GM23338 (cell line): Measurements from ENCODE around the gene CMSS1. TPM values are rescaled to one million over a fixed set of nuclear protein-coding genes. Genes with fewer than 3 reads are reported as not detected.

ENCODE experiments used
- ATAC-seq: fragments of 200-7000 bp; cut with Tn5 transposase; 3 replicates; pipeline ENCODE4 v1.9.1; 2020
- DNase-seq: peaks from one replicate; pipeline ENCODE4 v3.0.0-alpha.2; 2015; ENCODE audit warnings: low spot score
- H2AFZ ChIP-seq: fragments of 200-600 bp; sonication (generic); 2 replicates; pipeline ENCODE4 v1.8.0; 2016; ENCODE audit warnings: antibody characterized with exemption, mild to moderate bottlenecking, moderate library complexity
- H3F3A ChIP-seq: fragments of 200-600 bp; sonication (generic); replicated peaks from 2 replicates; pipeline ENCODE4 v1.8.0; 2017; ENCODE audit warnings: antibody characterized with exemption, mixed run types, low read depth
- H3K27ac ChIP-seq: fragments of 200-600 bp; sonication (generic); 2 replicates; pipeline ENCODE4 v1.6.1; 2016; ENCODE audit warnings: low read depth
- H3K27me3 ChIP-seq: fragments of 200-600 bp; sonication (generic); 2 replicates; pipeline ENCODE4 v1.8.0; 2016; ENCODE audit warnings: mild to moderate bottlenecking, mixed run types, moderate library complexity; ENCODE audit not compliant: insufficient read depth
- H3K36me3 ChIP-seq: fragments of 200-600 bp; sonication (generic); 2 replicates; pipeline ENCODE4 v1.8.0; 2016; ENCODE audit warnings: mild to moderate bottlenecking; ENCODE audit not compliant: insufficient read depth
- H3K4me1 ChIP-seq: fragments of 200-600 bp; sonication (generic); 2 replicates; pipeline ENCODE4 v1.8.0; 2016; ENCODE audit warnings: mild to moderate bottlenecking, moderate library complexity; ENCODE audit not compliant: insufficient read depth
- H3K4me2 ChIP-seq: fragments of 200-600 bp; sonication (generic); 2 replicates; pipeline ENCODE4 v1.7.1; 2017; ENCODE audit warnings: mixed run types
- H3K4me3 ChIP-seq: fragments of 200-600 bp; sonication (generic); 2 replicates; pipeline ENCODE4 v1.6.1; 2016; ENCODE audit warnings: mixed run types
- H3K79me2 ChIP-seq: fragments of 200-600 bp; sonication (generic); replicated peaks from 2 replicates; pipeline ENCODE4 v1.8.0; 2017; ENCODE audit warnings: mild to moderate bottlenecking; ENCODE audit not compliant: insufficient read depth
- H3K9me2 ChIP-seq: fragments of 200-600 bp; sonication (generic); 2 replicates; pipeline ENCODE4 v1.8.0; 2017; ENCODE audit not compliant: insufficient read depth
- H4K20me1 ChIP-seq: fragments of 200-600 bp; sonication (generic); replicated peaks from 2 replicates; pipeline ENCODE4 v1.8.0; 2017; ENCODE audit warnings: mild to moderate bottlenecking; ENCODE audit not compliant: insufficient read depth
- H3K27ac Mint-ChIP-seq: 2 replicates; pipeline ENCODE4 v1.8.0; 2020; ENCODE audit warnings: inconsistent platforms, mild to moderate bottlenecking, moderate library complexity, mixed read lengths
- H3K27me3 Mint-ChIP-seq: 3 replicates; pipeline ENCODE4 v1.8.0; 2022; ENCODE audit warnings: low read depth, mild to moderate bottlenecking, moderate library complexity, mixed read lengths, inconsistent platforms; ENCODE audit not compliant: insufficient read depth, poor library complexity
- H3K36me3 Mint-ChIP-seq: 3 replicates; pipeline ENCODE4 v1.8.0; 2021; ENCODE audit warnings: low read depth, mild to moderate bottlenecking, inconsistent platforms, moderate library complexity, mixed read lengths
- H3K4me1 Mint-ChIP-seq: 3 replicates; pipeline ENCODE4 v1.8.0; 2020; ENCODE audit warnings: mild to moderate bottlenecking, inconsistent platforms, mixed read lengths
- H3K4me3 Mint-ChIP-seq: 3 replicates; pipeline ENCODE4 v1.8.0; 2021; ENCODE audit warnings: moderate library complexity, mild to moderate bottlenecking, inconsistent platforms, mixed read lengths
- H3K9me3 Mint-ChIP-seq: 3 replicates; pipeline ENCODE4 v1.8.0; 2020; ENCODE audit warnings: moderate library complexity, mild to moderate bottlenecking, inconsistent platforms, mixed read lengths
- CREB1 ChIP-seq: fragments of 250-450 bp; sonication (Bioruptor Pico); IDR thresholded peaks from 2 replicates; pipeline ENCODE4 v1.5.0; 2020; ENCODE audit warnings: low read depth, mild to moderate bottlenecking, moderate library complexity
- ETS1 ChIP-seq: IDR thresholded peaks from 2 replicates; pipeline ENCODE4 v1.6.1; 2016; ENCODE audit warnings: antibody characterized with exemption
- EZH2 ChIP-seq: fragments of 200-600 bp; sonication (generic); IDR thresholded peaks from one replicate; pipeline ENCODE4 v1.8.0; 2017; ENCODE audit warnings: antibody characterized with exemption, mild to moderate bottlenecking, low read depth; ENCODE audit not compliant: unreplicated experiment
- ZNF462 ChIP-seq: fragments of 250-450 bp; sonication (Bioruptor Pico); IDR thresholded peaks from 2 replicates; pipeline ENCODE4 v1.5.0; 2020; ENCODE audit warnings: mild to moderate bottlenecking, moderate library complexity
- polyA plus RNA-seq: library from polyadenylated mRNA; unstranded; fragments of >200 nt; fragmentation: Nextera tagmentation; extraction: Ambion mirVana; gene quantifications from 2 replicates; pipeline ENCODE4 v1.2.1, GENCODE V29; 2016
- total RNA-seq: library from RNA; depleted of rRNA; stranded (reverse); fragments of >200 nt; shearing (Covaris generic); gene quantifications from 2 replicates; pipeline ENCODE4 v1.2.3, GENCODE V29; 2014

CMSS1 gene
- total and polyA plus RNA-seq, 2 experiments from 2014 or later, result 39.4 to 187 TPM

GRCh38 chr3:100150473-100150872 lies 332.8 kb downstream of the CMSS1 start (continued):
- TF ChIP-seq ZNF462 (CRISPR knock-in tag), result no peak

GRCh38 chr3:100151024-100151707 lies 333.5 kb downstream of the CMSS1 start:
- Mint-ChIP-seq H3K27me3 (no peaks in the 10 kb centered on the region), H3K27ac (peak overlapping the region; percentile 36), H3K4me3 (no peak overlapping the region), H3K4me1 (peaks cover 6% of the 10 kb centered on the region), H3K9me3 (peaks cover 10% of the 10 kb centered on the region), H3K36me3 (peaks cover 20% of the 10 kb centered on the region)
- H3K4me2 ChIP-seq, result no peak overlapping the region
- DNase-seq, result no peak
- no peaks in the 10 kb centered on the region for H3K9me2 ChIP-seq
- H3F3A ChIP-seq, result no peaks in the 10 kb centered on the region
- H3K79me2 ChIP-seq, result no peaks in the 10 kb centered on the region
- TF ChIP-seq ETS1 (no peak), EZH2 (no peak), CREB1 (CRISPR knock-in tag) (no peak), ZNF462 (CRISPR knock-in tag) (no peak)
- peaks cover 10% of the 10 kb centered on the region; the same call in 1 of the 2 replicates for H3K36me3 ChIP-seq
- no peak overlapping the region for H3K4me3 ChIP-seq
- H3K27ac ChIP-seq, result no peak overlapping the region
- no peaks in the 10 kb centered on the region for H3K27me3 ChIP-seq
- no peaks in the 10 kb centered on the region for H3K4me1 ChIP-seq
- ATAC-seq, result no peak
- H4K20me1 ChIP-seq, result no peaks in the 10 kb centered on the region
- no peak overlapping the region for H2AFZ ChIP-seq
